Vagina (tissue), 2 donors: ENCODE results near the gene ZNF358. TPM values are rescaled to one million over a fixed set of nuclear protein-coding genes. Genes with fewer than 3 reads are reported as not detected.

ENCODE experiments used
- DNase-seq, 2 donors: peaks; one replicate each; pipeline ENCODE4 v3.0.0-alpha.2; 2017; ENCODE audit errors: extremely low spot score in 2 of 2
- H3K27ac ChIP-seq: fragments of 200-600 bp; sonication (generic); one replicate; pipeline ENCODE4 v1.5.1; 2019
- H3K27me3 ChIP-seq: fragments of 200-600 bp; sonication (generic); one replicate; pipeline ENCODE4 v1.5.1; 2019
- H3K36me3 ChIP-seq, 2 donors: fragments of 200-600 bp; sonication (generic); one replicate each; pipeline ENCODE4 v1.5.1; 2017 to 2019
- H3K4me1 ChIP-seq: fragments of 200-600 bp; sonication (generic); one replicate; pipeline ENCODE4 v1.5.1; 2019
- H3K4me3 ChIP-seq, 2 donors: fragments of 200-600 bp; sonication (generic); 1 replicate in 1 of 2; 2 replicates in 1 of 2; pipeline ENCODE4 v1.5.1; 2016 to 2019
- H3K9me3 ChIP-seq: fragments of 200-600 bp; sonication (generic); one replicate; pipeline ENCODE4 v1.5.1; 2019
- CTCF ChIP-seq, 3 experiments: fragments of 450-650 bp in 2 of 3; fragments of 200-600 bp in 1 of 3; sonication (generic) in 1 of 3; IDR thresholded peaks; one replicate each; pipeline ENCODE4 v1.5.1; 2017 to 2019; ENCODE audit warnings: antibody characterized with exemption in 3 of 3, mild to moderate bottlenecking in 2 of 3, moderate library complexity in 2 of 3
- POLR2A ChIP-seq, 2 donors: fragments of 450-650 bp; IDR thresholded peaks; one replicate each; pipeline ENCODE4 v1.6.1; 2017; ENCODE audit warnings: antibody characterized with exemption in 2 of 2, mild to moderate bottlenecking in 2 of 2, moderate library complexity in 2 of 2
- POLR2AphosphoS5 ChIP-seq, 2 donors: sonication (generic); formaldehyde crosslinking; IDR thresholded peaks; one replicate each; pipeline ENCODE4 v1.9.0; 2017; ENCODE audit warnings: antibody characterized with exemption in 2 of 2, mild to moderate bottlenecking in 2 of 2, low read depth in 1 of 2; ENCODE audit not compliant: insufficient read depth in 1 of 2
- intact Hi-C: fragments of 100-400 bp; cut with DNase I; formaldehyde crosslinking; loops from one replicate; pipeline ENCODE4 v1.15.1; 2023
- total RNA-seq: library from RNA; depleted of rRNA; stranded (reverse); fragments of >200 nt; gene quantifications from one replicate; pipeline ENCODE4 v1.2.3, GENCODE V29; 2016

The ZNF358 gene
- total RNA-seq, 1 donor from 2014 or later = 87.4 TPM

GRCh38 chr19:7470540-7471305 is 45.2 kb upstream of the ZNF358 start:
- intact Hi-C loops = no loop called here
- H3K36me3 ChIP-seq = peaks cover 0 to 62% of the 10 kb centered on the region in 2 donors
- H3K27me3 ChIP-seq = no peaks in the 10 kb centered on the region
- no peaks in the 10 kb centered on the region for H3K9me3 ChIP-seq
- no peak overlapping the region for H3K27ac ChIP-seq
- no peak for DNase-seq
- H3K4me1 ChIP-seq = no peaks in the 10 kb centered on the region
- TF ChIP-seq POLR2A (IDR thresholded peaks at IDR 0.05) (no peak), POLR2AphosphoS5 (IDR thresholded peaks at IDR 0.05; ENCODE audit: insufficient read depth in 1 of 2, low read depth in 1 of 2) (no peak), CTCF (IDR thresholded peaks at IDR 0.05) (no peak)
- H3K4me3 ChIP-seq = no peak overlapping the region

DNA sequence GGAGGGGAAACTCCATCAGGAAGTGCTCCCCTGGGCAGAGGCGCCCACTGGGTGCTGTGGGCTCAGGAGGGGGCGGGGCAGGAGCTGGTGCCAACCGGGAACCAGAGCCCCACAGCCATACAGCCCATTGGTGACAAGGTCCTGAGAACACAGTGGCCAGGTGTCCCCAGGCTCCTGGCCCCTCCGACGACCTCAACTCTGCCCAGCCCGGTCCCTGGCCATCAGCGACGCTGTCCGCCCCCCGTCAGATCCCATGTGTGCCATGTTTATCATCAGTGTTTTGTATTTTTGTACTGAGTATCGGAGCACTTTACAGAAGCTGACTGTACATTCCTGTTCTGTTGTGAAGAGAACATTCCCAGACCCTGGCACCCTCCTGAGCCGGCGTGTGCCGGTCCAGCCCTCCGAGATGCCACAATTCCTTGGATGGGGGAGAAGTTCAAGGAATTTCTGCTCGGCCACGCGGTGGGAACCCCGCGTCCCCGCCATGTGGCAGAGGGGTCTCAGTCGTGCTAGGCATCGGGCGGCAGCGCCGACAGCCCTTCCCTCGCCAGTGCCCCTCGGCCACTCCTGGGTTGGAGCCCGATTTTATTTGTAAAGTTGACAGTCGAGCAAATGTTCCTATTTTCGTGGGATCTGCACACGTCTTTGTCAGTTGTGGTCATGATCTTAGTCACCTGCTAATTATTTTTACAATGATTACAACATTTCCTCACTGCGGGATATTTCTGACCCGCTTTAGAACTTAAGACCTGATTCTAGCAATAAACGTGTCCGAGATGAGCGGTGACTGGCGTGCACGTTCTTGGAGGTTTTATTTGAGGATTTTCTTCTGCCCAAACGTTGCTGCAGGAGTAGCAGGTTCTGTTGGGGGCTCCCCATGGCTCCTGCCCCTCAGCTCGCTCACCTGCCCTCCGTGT is 43.9 kb upstream of the ZNF358 start:
- Histone ChIP-seq H3K4me3 (no peak overlapping the region), H3K27ac (no peak overlapping the region), H3K9me3 (no peaks in the 10 kb centered on the region), H3K4me1 (no peaks in the 10 kb centered on the region), H3K36me3 (peaks cover 0 to 56% of the 10 kb centered on the region in 2 donors), H3K27me3 (no peaks in the 10 kb centered on the region)
- intact Hi-C loops = no loop called here
- TF ChIP-seq POLR2A (IDR thresholded peaks at IDR 0.05) (no peak), CTCF (IDR thresholded peaks at IDR 0.05) (no peak), POLR2AphosphoS5 (IDR thresholded peaks at IDR 0.05; ENCODE audit: insufficient read depth in 1 of 2, low read depth in 1 of 2) (no peak)
- DNase-seq = no peak

GRCh38 chr19:7475665-7476064 is 40.2 kb upstream of the ZNF358 start:
- peaks cover 0 to 19% of the 10 kb centered on the region in 2 donors for H3K36me3 ChIP-seq
- H3K4me1 ChIP-seq = peaks cover 14% of the 10 kb centered on the region
- intact Hi-C loops = no loop called here
- H3K9me3 ChIP-seq = no peaks in the 10 kb centered on the region
- H3K27me3 ChIP-seq = no peaks in the 10 kb centered on the region
- H3K27ac ChIP-seq = no peak overlapping the region
- no peak overlapping the region for H3K4me3 ChIP-seq
- no peak for DNase-seq
- TF ChIP-seq POLR2A (IDR thresholded peaks at IDR 0.05) (no peak), POLR2AphosphoS5 (IDR thresholded peaks at IDR 0.05; ENCODE audit: insufficient read depth in 1 of 2, low read depth in 1 of 2) (no peak)

- no peak overlapping the region for H3K4me3 ChIP-seq
- no peaks in the 10 kb centered on the region for H3K27me3 ChIP-seq
- no peaks in the 10 kb centered on the region for H3K9me3 ChIP-seq
- intact Hi-C loops = no loop called here
- peaks cover 0 to 13% of the 10 kb centered on the region in 2 donors for H3K36me3 ChIP-seq
- DNase-seq = no peak
- H3K27ac ChIP-seq = no peak overlapping the region
- H3K4me1 ChIP-seq = peaks cover 14% of the 10 kb centered on the region
- TF ChIP-seq CTCF (IDR thresholded peaks at IDR 0.05) = no peak
- TF ChIP-seq POLR2A (IDR thresholded peaks at IDR 0.05) = no peak
- TF ChIP-seq POLR2AphosphoS5 (IDR thresholded peaks at IDR 0.05; ENCODE audit: insufficient read depth in 1 of 2, low read depth in 1 of 2) = no peak
Measured at GRCh38 chr19:7476241-7476640, 39.7 kb upstream of the ZNF358 start.

- no peak overlapping the region for H3K4me3 ChIP-seq
- H3K4me1 ChIP-seq = peaks cover 14% of the 10 kb centered on the region
- H3K27ac ChIP-seq = no peak overlapping the region
- H3K36me3 ChIP-seq = peaks cover 0 to 6% of the 10 kb centered on the region in 2 donors
- no peak for DNase-seq
- TF ChIP-seq POLR2A (IDR thresholded peaks at IDR 0.05) = no peak
- no peak for TF ChIP-seq POLR2AphosphoS5 (IDR thresholded peaks at IDR 0.05; ENCODE audit: insufficient read depth in 1 of 2, low read depth in 1 of 2)
- TF ChIP-seq CTCF (IDR thresholded peaks at IDR 0.05) = no peak
- H3K27me3 ChIP-seq = no peaks in the 10 kb centered on the region
- no peaks in the 10 kb centered on the region for H3K9me3 ChIP-seq
- intact Hi-C loops = no loop called here
Measured at GRCh38 chr19:7476777-7477494, 39.0 kb upstream of the ZNF358 start.
